GM20000 (cell line): Measurements from ENCODE around the gene DHRS3.

ENCODE experiments used
- DNase-seq: peaks from one replicate; pipeline ENCODE4 v3.0.0; 2012; ENCODE audit warnings: low spot score
- CTCF ChIP-seq: IDR thresholded peaks from 2 replicates; pipeline ENCODE4 v1.5.1; 2012; ENCODE audit warnings: mild to moderate bottlenecking, control low read depth; ENCODE audit errors: extremely low read depth, missing control alignments

The DHRS3 gene

GRCh38 chr1:12604986-12605385, 13.0 kb downstream of the DHRS3 start:
- DNase-seq = no peak
- no peak for TF ChIP-seq CTCF

GRCh38 chr1:12604114-12604874, 13.7 kb downstream of the DHRS3 start:
- TF ChIP-seq CTCF = no peak
- no peak for DNase-seq

- no peak for DNase-seq
- TF ChIP-seq CTCF = no peak
These were observed 14.8 kb downstream of the DHRS3 start for GRCh38 chr1:12603224-12603623.

GRCh38 chr1:12602659-12603024, 15.4 kb downstream of the DHRS3 start:
- no peak for TF ChIP-seq CTCF
- DNase-seq = no peak

GRCh38 chr1:12601700-12602658, 16.0 kb downstream of the DHRS3 start:
- DNase-seq = no peak
- TF ChIP-seq CTCF = no peak

GRCh38 chr1:12600880-12601633, 17.0 kb downstream of the DHRS3 start:
- peak; percentile 63 for DNase-seq
- TF ChIP-seq CTCF = peak; percentile 9
